IMR-90 (cell line): ENCODE measurements around the gene SREBF2. TPM values are rescaled to one million over a fixed set of nuclear protein-coding genes. Genes with fewer than 3 reads are reported as not detected.
A peak's percentile ranks its signal among the peaks of the same experiment; 100 is the strongest.

ENCODE experiments used
- ATAC-seq: fragments of 200-7000 bp; cut with Tn5 transposase; 2 replicates; pipeline ENCODE4 v1.9.1; 2020; ENCODE audit warnings: low read depth, mild to moderate bottlenecking, moderate library complexity
- BruUV-seq: library from RNA; stranded (reverse); fragments of 400-500 nt; replicated peaks from 2 replicates; lab custom pipeline; 2021; lab: Mats Ljungman, UMichigan
- CTCF ChIA-PET: fragments of 300-600 bp; formaldehyde crosslinking; extraction: SDS; loops from one replicate; lab custom pipeline; 2021; ENCODE audit warnings: antibody characterized with exemption; lab: Yijun Ruan, JAX
- POLR2A ChIA-PET: fragments of 300-600 bp; sonication (Branson Sonifier 250); formaldehyde crosslinking; loops from one replicate; lab custom pipeline; 2022; ENCODE audit warnings: antibody characterized with exemption; ENCODE audit not compliant: unreplicated experiment; lab: Charles Lee
- DNase-seq: peaks from one replicate; pipeline ENCODE4 v3.0.0; 2013
- H2AFZ ChIP-seq: replicated peaks from 2 replicates; pipeline ENCODE3; 2013; ENCODE audit warnings: low read length, mild to moderate bottlenecking; ENCODE audit not compliant: poor library complexity
- H2AK5ac ChIP-seq: 2 replicates; pipeline ENCODE4 v1.6.1; 2013; ENCODE audit warnings: low read depth, low read length, inconsistent platforms
- H2AK9ac ChIP-seq: replicated peaks from 2 replicates; pipeline ENCODE3; 2013; ENCODE audit warnings: mild to moderate bottlenecking, low read depth, low read length, moderate library complexity; ENCODE audit not compliant: poor library complexity
- H2BK120ac ChIP-seq: 2 replicates; pipeline ENCODE4 v1.6.1; 2013; ENCODE audit warnings: low read depth, low read length, inconsistent platforms
- H2BK15ac ChIP-seq: 3 replicates; pipeline ENCODE4 v1.6.1; 2013; ENCODE audit warnings: low read depth, low read length, inconsistent platforms
- H2BK20ac ChIP-seq: 2 replicates; pipeline ENCODE4 v1.6.1; 2013; ENCODE audit warnings: low read depth, mild to moderate bottlenecking, inconsistent platforms, low read length, moderate library complexity
- H2BK5ac ChIP-seq: 2 replicates; pipeline ENCODE4 v1.6.1; 2013; ENCODE audit warnings: mild to moderate bottlenecking, low read depth, low read length, inconsistent platforms; ENCODE audit not compliant: poor library complexity, severe bottlenecking
- H3K14ac ChIP-seq: replicated peaks from 2 replicates; pipeline ENCODE4 v1.6.1; 2013; ENCODE audit warnings: low read depth, low read length, inconsistent platforms
- H3K18ac ChIP-seq: 2 replicates; pipeline ENCODE4 v1.6.1; 2013; ENCODE audit warnings: low read depth, low read length, control low read depth
- H3K23ac ChIP-seq: 2 replicates; pipeline ENCODE4 v1.6.1; 2013; ENCODE audit warnings: low read depth, low read length, inconsistent platforms
- H3K27ac ChIP-seq: 2 replicates; pipeline ENCODE4 v1.5.1; 2013; ENCODE audit warnings: mild to moderate bottlenecking, control low read depth, low read length; ENCODE audit not compliant: insufficient read depth
- H3K27me3 ChIP-seq: 2 replicates; pipeline ENCODE4 v1.6.1; 2013; ENCODE audit warnings: low read length; ENCODE audit not compliant: control insufficient read depth, insufficient read depth
- H3K36me3 ChIP-seq: 2 replicates; pipeline ENCODE4 v1.6.1; 2013; ENCODE audit warnings: low read length, mixed read lengths; ENCODE audit not compliant: control insufficient read depth, insufficient read depth
- H3K4ac ChIP-seq: 2 replicates; pipeline ENCODE4 v1.6.1; 2013; ENCODE audit warnings: low read depth, low read length, inconsistent platforms
- H3K4me1 ChIP-seq: 2 replicates; pipeline ENCODE4 v1.6.1; 2013; ENCODE audit warnings: low read length, mixed read lengths; ENCODE audit not compliant: control insufficient read depth, insufficient read depth
- H3K4me2 ChIP-seq: 2 replicates; pipeline ENCODE4 v1.6.1; 2013; ENCODE audit warnings: low read depth, mild to moderate bottlenecking, control low read depth, low read length, moderate library complexity
- H3K4me3 ChIP-seq: 2 replicates; pipeline ENCODE4 v1.5.1; 2013; ENCODE audit warnings: low read depth, mild to moderate bottlenecking, control low read depth, low read length, moderate library complexity; ENCODE audit not compliant: insufficient read depth
- H3K56ac ChIP-seq: 2 replicates; pipeline ENCODE4 v1.6.1; 2013; ENCODE audit warnings: low read length, inconsistent platforms; ENCODE audit not compliant: insufficient read depth; ENCODE audit errors: extremely low read depth
- H3K79me1 ChIP-seq, 2 experiments: 2 replicates each; pipeline ENCODE4 v1.6.1; 2013; ENCODE audit warnings: low read length in 2 of 2, inconsistent platforms in 1 of 2, low read depth in 1 of 2
- H3K9ac ChIP-seq: 2 replicates; pipeline ENCODE4 v1.6.1; 2013; ENCODE audit warnings: low read depth, low read length, control low read depth
- H3K9me1 ChIP-seq: 2 replicates; pipeline ENCODE4 v1.6.1; 2013; ENCODE audit warnings: low read length, inconsistent platforms; ENCODE audit not compliant: insufficient read depth
- H3K9me3 ChIP-seq: 2 replicates; pipeline ENCODE4 v1.6.1; 2013; ENCODE audit warnings: low read length; ENCODE audit not compliant: control insufficient read depth, insufficient read depth
- H4K20me1 ChIP-seq: 2 replicates; pipeline ENCODE4 v1.6.1; 2013; ENCODE audit warnings: low read length, inconsistent platforms; ENCODE audit not compliant: insufficient read depth
- H4K5ac ChIP-seq: 2 replicates; pipeline ENCODE4 v1.6.1; 2013; ENCODE audit warnings: mild to moderate bottlenecking, low read depth, low read length, control low read depth
- H4K8ac ChIP-seq, 2 experiments: 2 replicates each; pipeline ENCODE4 v1.6.1; 2013; ENCODE audit warnings: low read depth in 2 of 2, low read length in 2 of 2, control low read depth in 1 of 2, inconsistent platforms in 1 of 2
- H4K91ac ChIP-seq: 2 replicates; pipeline ENCODE4 v1.6.1; 2013; ENCODE audit warnings: low read depth, low read length, inconsistent platforms; ENCODE audit not compliant: insufficient read depth
- CEBPB ChIP-seq: IDR thresholded peaks from 2 replicates; pipeline ENCODE4 v1.6.1; 2012; ENCODE audit warnings: low read depth, low read length, improper control_type of control experiment
- CHD1 ChIP-seq: IDR thresholded peaks from 2 replicates; pipeline ENCODE4 v1.6.1; 2012; ENCODE audit warnings: low read depth, low read length, improper control_type of control experiment
- FOS ChIP-seq: fragments of 150-350 bp; IDR thresholded peaks from 2 replicates; pipeline ENCODE4 v1.6.1; 2016; ENCODE audit warnings: low read depth, low read length
- MAFK ChIP-seq: IDR thresholded peaks from 2 replicates; pipeline ENCODE4 v1.6.1; 2012; ENCODE audit warnings: low read depth, low read length, improper control_type of control experiment
- MAZ ChIP-seq: IDR thresholded peaks from 2 replicates; pipeline ENCODE4 v1.6.1; 2012; ENCODE audit warnings: low read depth, mild to moderate bottlenecking, low read length, improper control_type of control experiment, moderate library complexity, borderline replicate concordance
- POLR2A ChIP-seq: IDR thresholded peaks from 2 replicates; pipeline ENCODE4 v1.6.1; 2012; ENCODE audit warnings: mild to moderate bottlenecking, low read depth, low read length
- RAD21 ChIP-seq: IDR thresholded peaks from 2 replicates; pipeline ENCODE4 v1.6.1; 2012; ENCODE audit warnings: low read length, improper control_type of control experiment
- RCOR1 ChIP-seq: IDR thresholded peaks from 2 replicates; pipeline ENCODE4 v1.6.1; 2012; ENCODE audit warnings: mild to moderate bottlenecking, low read length, improper control_type of control experiment; ENCODE audit not compliant: insufficient replicate concordance
- RFX5 ChIP-seq: IDR thresholded peaks from 2 replicates; pipeline ENCODE4 v1.8.0; 2012; ENCODE audit warnings: low read depth, mild to moderate bottlenecking, low read length, moderate library complexity
- SMC3 ChIP-seq: fragments of 150-350 bp; IDR thresholded peaks from 2 replicates; pipeline ENCODE4 v1.6.1; 2016; ENCODE audit warnings: low read depth, mild to moderate bottlenecking, antibody characterized with exemption, low read length, moderate library complexity
- WGBS, 2 experiments: methylation state at CpG; one replicate each; pipeline versions ENCODE4 v1.1.5 to v1.1.7; 2013; ENCODE audit warnings: missing lambda C conversion rate in 2 of 2; ENCODE audit not compliant: insufficient read length in 1 of 2; ENCODE audit errors: extremely low coverage in 2 of 2; 5-methylcytosine and 5-hydroxymethylcytosine counted together
- dilution Hi-C: fragments of 300-500 bp; cut with HindIII; formaldehyde crosslinking; loops from one replicate; pipeline ENCODE4 v1.14.3; 2018; ENCODE audit warnings: low sequenced_read_pairs; ENCODE audit not compliant: unreplicated experiment
- in situ Hi-C: fragments of 300-500 bp; cut with MboI; formaldehyde crosslinking; loops from 3 replicates; pipeline ENCODE4 v1.14.3; 2019; ENCODE audit warnings: low sequenced_read_pairs, inconsistent platforms, mixed read lengths
- intact Hi-C: fragments of 100-400 bp; cut with micrococcal nuclease; formaldehyde crosslinking; loops from 2 replicates; pipeline ENCODE4 v1.10.0; 2022
- polyA plus RNA-seq, 3 experiments: library from polyadenylated mRNA; depleted of rRNA; stranded (reverse); fragments of >200 nt; gene quantifications; 2 replicates each; pipeline ENCODE4 v1.2.3, GENCODE V29; 2012; ENCODE audit warnings: low replicate concordance in 1 of 3
- total RNA-seq: library from RNA; depleted of rRNA; stranded (reverse); fragments of >200 nt; gene quantifications from 2 replicates; pipeline ENCODE4 v1.2.3, GENCODE V29; 2012
- TF ChIP-seq, protein P1 (sequence below): fragments of 150-350 bp; IDR thresholded peaks from 2 replicates; pipeline ENCODE4 v1.6.1; 2016; ENCODE audit warnings: low read depth, mild to moderate bottlenecking, low read length, moderate library complexity, borderline replicate concordance
- TF ChIP-seq, protein P2 (sequence below): fragments of 150-350 bp; IDR thresholded peaks from 2 replicates; pipeline ENCODE4 v1.6.1; 2017; ENCODE audit warnings: mild to moderate bottlenecking, antibody characterized with exemption, low read length, low read depth
- TF ChIP-seq, protein P3 (sequence below): conservative IDR thresholded peaks from 2 replicates; pipeline ENCODE4 v1.5.1; 2012; ENCODE audit warnings: mild to moderate bottlenecking, low read depth, low read length, improper control_type of control experiment

Gene SREBF2
- total and polyA plus RNA-seq, 2 of the 4 experiments (the other 2 are of a cell fraction) = 8.1 to 47.4 TPM

DNA sequence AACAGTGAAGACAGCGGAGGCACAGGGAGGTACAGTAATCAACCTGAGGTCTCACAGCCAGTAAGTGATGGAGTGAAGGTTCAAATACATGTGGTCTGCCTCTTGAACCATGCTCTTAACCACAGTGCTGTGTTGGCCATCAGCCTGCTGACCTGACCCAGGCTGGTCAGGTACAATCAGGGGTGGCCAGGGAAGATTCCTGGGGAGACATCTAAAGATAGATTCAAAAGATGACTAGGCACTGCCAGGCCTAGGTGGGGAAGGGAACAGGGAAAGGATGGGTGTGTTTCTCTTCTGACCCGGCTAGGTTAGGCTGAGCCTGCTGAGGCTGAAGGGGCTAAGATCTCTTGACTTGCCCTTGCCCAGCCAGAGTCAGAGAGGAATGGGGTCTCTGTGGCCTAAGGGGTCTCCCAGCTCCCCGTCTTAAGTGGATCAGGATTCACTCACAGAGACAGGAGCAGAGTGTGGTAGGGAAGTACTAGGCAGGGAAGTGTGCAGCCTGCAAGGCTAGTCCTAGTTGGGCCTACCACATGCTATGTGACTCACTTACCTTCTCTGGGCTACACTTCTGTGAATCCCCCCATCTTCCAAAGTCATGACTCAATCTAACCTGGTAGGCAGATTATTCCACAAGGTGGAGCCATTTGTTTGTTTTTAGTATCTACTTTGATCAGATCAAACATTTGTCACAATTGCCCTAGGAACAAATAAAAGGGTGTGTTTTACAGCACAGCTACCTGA lies 10.4 kb upstream of the SREBF2 start (continued):
- TF ChIP-seq MAZ (no peak), FOS (peak; percentile 59)

DNA sequence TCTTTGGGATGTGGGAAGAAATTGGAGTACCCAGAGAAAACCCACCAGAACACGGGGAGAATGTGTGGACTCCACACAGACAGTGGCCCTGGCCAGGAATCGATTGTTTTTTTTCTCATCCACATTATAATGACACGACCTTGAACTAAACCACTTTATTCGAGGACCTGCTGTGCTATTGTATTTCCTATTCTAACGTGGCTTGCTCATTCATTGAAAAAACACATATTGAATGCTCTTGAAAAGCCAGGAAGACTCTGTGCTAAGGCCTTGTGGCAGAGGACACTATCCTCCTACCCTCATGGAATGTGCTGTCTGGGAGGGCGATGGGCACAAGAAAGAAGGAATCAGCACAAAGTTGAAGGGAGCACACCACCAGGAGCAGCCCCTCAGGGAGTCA lies 9.1 kb upstream of the SREBF2 start:
- H3K36me3 ChIP-seq = no peaks in the 10 kb centered on the region
- no peak overlapping the region for H3K23ac ChIP-seq
- dilution Hi-C loops = no loop called here
- no peak overlapping the region for H4K5ac ChIP-seq
- POLR2A ChIA-PET = no interaction called here
- peaks cover 4% of the 10 kb centered on the region; the same call in 1 of the 2 replicates for H3K9me1 ChIP-seq
- peaks cover 20% of the 10 kb centered on the region for H3K4me1 ChIP-seq
- no peak overlapping the region for H3K14ac ChIP-seq
- no peak overlapping the region for H3K4ac ChIP-seq
- no peak overlapping the region for H2BK5ac ChIP-seq
- no TSS peak for BruUV-seq
- H2BK120ac ChIP-seq = no peak overlapping the region
- H3K56ac ChIP-seq = no peak overlapping the region
- H3K27me3 ChIP-seq = no peaks in the 10 kb centered on the region
- DNase-seq (no peak), ATAC-seq (no peak)
- no peak overlapping the region for H2AFZ ChIP-seq
- no CpG with 5 or more reads among the region's 6 CpGs for WGBS, 2 experiments
- H2BK20ac ChIP-seq = no peak overlapping the region
- intact Hi-C loops = loop anchor here (1.0 kb wide), 1 partner anchor 118 kb away; no protein-coding TSS in a partner anchor
- H4K91ac ChIP-seq = no peak overlapping the region
- CTCF ChIA-PET = no interaction called here
- in situ Hi-C loops = no loop called here
- H2AK5ac ChIP-seq = peak overlapping the region; percentile 52; the same call in 1 of the 2 replicates
- no peaks in the 10 kb centered on the region for H4K20me1 ChIP-seq
- no peak overlapping the region for H3K9ac ChIP-seq
- H3K4me3 ChIP-seq = no peak overlapping the region
- no peak overlapping the region for H2BK15ac ChIP-seq
- H3K79me1 ChIP-seq = peaks cover 0 to 4% of the 10 kb centered on the region in 2 experiments; a peak in 1 of 4 replicates
- H3K4me2 ChIP-seq = no peak overlapping the region
- no peak overlapping the region for H2AK9ac ChIP-seq
- no peak overlapping the region for H4K8ac ChIP-seq
- H3K9me3 ChIP-seq = no peaks in the 10 kb centered on the region
- no peak overlapping the region for H3K18ac ChIP-seq
- H3K27ac ChIP-seq = no peak overlapping the region
- TF ChIP-seq, protein P1, sequence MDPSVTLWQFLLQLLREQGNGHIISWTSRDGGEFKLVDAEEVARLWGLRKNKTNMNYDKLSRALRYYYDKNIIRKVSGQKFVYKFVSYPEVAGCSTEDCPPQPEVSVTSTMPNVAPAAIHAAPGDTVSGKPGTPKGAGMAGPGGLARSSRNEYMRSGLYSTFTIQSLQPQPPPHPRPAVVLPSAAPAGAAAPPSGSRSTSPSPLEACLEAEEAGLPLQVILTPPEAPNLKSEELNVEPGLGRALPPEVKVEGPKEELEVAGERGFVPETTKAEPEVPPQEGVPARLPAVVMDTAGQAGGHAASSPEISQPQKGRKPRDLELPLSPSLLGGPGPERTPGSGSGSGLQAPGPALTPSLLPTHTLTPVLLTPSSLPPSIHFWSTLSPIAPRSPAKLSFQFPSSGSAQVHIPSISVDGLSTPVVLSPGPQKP = no peak
- TF ChIP-seq RCOR1 (no peak), SMC3 (no peak), MAZ (no peak), RFX5 (no peak), RAD21 (no peak), CEBPB (no peak), CHD1 (no peak), FOS (no peak), MAFK (no peak), POLR2A (no peak)
- TF ChIP-seq, protein P2, sequence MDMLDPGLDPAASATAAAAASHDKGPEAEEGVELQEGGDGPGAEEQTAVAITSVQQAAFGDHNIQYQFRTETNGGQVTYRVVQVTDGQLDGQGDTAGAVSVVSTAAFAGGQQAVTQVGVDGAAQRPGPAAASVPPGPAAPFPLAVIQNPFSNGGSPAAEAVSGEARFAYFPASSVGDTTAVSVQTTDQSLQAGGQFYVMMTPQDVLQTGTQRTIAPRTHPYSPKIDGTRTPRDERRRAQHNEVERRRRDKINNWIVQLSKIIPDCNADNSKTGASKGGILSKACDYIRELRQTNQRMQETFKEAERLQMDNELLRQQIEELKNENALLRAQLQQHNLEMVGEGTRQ = no peak
- TF ChIP-seq, protein P3, sequence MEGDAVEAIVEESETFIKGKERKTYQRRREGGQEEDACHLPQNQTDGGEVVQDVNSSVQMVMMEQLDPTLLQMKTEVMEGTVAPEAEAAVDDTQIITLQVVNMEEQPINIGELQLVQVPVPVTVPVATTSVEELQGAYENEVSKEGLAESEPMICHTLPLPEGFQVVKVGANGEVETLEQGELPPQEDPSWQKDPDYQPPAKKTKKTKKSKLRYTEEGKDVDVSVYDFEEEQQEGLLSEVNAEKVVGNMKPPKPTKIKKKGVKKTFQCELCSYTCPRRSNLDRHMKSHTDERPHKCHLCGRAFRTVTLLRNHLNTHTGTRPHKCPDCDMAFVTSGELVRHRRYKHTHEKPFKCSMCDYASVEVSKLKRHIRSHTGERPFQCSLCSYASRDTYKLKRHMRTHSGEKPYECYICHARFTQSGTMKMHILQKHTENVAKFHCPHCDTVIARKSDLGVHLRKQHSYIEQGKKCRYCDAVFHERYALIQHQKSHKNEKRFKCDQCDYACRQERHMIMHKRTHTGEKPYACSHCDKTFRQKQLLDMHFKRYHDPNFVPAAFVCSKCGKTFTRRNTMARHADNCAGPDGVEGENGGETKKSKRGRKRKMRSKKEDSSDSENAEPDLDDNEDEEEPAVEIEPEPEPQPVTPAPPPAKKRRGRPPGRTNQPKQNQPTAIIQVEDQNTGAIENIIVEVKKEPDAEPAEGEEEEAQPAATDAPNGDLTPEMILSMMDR = no peak
